Stimulated activated CD4-positive, alpha-beta T cell treated with anti-CD3 and anti-CD28 coated beads, Interleukin-1b, Interleukin-23, amount 100 ng/mL, for 48 hours (primary cell): Measurements from ENCODE around the gene RUNX3.
"Not testable (repeated sequence)": the region's sequence is repeated elsewhere in the genome, so short reads cannot be mapped to it uniquely, and the experiment has no call there.

Experiments used
- DNase-seq: peaks from one replicate; pipeline ENCODE4 v3.0.0-alpha.2; 2020

The RUNX3 gene

DNA sequence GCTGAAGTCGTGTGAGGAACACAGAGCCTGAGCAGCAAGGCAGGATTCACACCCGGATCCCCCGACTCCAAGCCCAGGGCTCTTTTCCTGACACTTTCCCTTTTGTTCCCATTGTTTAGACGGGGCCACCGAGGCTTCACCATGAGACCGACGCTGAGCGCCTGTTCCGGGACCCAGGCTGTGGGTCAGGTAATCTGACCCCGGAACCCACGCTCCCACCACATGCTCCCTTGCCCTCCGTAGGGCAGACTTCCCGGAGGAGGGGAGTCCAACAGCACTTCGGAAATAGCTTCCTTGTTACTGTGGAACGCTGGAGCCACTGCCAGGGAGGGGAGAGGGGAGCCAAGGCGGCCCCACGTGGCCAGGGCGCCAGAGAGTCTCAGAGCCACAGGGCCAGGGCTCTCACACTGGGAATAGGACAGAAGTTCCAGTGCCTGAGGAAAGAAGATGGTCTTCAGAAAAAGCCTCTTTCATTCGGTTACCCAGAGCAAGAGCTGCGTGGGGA lies 18.4 kb downstream of the RUNX3 start:
- DNase-seq = no peak

GRCh38 chr1:24910751-24911650 lies 19.1 kb downstream of the RUNX3 start:
- peak; percentile 63 for DNase-seq

GRCh38 chr1:24910210-24910609 lies 19.9 kb downstream of the RUNX3 start:
- DNase-seq = no peak

DNA sequence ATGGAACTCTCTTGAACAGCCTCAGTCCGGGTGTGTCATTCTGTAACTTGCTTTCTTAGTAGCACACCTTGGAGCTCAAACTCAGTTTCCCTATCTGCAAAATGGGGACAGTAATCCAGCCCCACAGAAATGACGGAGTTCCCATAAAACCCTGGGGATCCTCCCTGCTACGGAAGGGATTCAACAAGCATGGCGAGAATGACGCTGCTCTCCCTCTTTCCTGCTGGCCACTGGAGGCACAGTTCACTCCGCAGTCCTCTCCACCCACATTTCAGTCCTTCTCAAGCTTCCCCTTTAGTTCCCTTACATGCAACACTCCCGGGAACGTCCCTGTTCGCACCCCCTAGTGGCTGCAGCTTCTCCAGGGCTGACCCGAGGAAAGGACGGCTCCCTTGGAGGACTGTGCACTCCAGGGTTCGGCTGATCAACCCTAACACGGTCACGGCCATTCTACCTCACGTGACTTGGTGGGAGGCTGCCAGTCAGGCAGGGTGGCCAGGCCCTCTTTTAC lies 20.6 kb downstream of the RUNX3 start:
- no peak for DNase-seq

DNA sequence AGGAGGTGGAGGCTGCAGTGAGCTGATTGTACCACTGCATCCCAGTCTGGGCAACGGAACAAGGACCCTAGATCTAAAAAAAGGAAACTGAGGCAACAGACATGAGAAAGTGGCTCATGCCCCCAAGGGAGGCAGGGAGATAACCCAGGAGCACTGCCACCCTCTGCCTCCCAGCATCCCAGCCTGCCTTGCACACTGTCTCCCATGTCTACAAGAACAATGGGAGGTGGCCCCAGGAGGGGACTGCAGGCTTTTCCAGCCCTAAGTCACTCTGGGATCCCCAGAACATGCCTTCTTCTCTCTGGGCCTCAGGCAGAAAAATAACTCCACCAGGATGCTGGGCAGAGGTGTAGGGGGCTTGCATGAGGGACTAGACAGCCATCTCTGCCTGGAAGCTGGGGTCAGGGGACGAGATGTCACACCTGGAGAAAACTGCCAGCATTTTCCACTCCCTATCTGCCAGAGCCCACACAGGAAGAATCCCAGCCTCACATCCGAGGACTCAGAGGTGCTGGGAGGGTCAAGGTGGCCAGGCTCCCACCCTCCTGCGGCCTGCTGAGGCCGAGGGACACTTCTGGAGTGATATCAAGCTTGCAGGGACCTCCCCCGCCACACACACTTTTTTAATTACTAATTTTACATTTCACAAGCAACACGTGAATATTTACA lies 21.4 kb downstream of the RUNX3 start:
- DNase-seq = no peak

DNA sequence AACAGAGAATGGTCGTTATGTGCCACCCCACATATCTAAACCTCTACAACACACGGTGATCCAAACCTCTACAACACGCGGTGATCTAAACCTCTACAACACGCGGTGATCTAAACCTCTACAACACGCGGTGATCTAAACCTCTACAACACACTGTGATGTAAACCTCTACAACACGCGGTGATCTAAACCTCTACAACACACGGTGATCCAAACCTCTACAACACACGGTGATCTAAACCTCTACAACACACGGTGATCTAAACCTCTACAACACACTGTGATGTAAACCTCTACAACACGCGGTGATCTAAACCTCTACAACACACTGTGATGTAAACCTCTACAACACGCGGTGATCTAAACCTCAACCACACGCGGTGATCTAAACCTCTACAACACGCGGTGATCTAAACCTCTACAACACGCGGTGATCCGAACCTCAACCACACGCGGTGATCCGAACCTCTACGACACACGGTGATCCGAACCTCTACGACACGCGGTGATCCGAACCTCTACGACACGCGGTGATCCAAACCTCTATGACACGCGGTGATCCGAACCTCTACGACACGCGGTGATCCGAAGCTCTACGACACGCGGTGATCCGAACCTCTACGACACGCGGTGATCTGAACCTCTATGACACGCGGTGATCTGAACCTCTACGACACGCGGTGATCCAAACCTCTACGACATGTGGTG lies 22.3 kb downstream of the RUNX3 start:
- not testable (repeated sequence) for DNase-seq

GRCh38 chr1:24906760-24907490 lies 23.2 kb downstream of the RUNX3 start:
- DNase-seq = no peak

GRCh38 chr1:24905979-24906720 lies 23.9 kb downstream of the RUNX3 start:
- no peak for DNase-seq

- DNase-seq = no peak
Observed at GRCh38 chr1:24905355-24905978, 24.6 kb downstream of the RUNX3 start.

- peak; percentile 1 for DNase-seq
Observed at GRCh38 chr1:24904731-24905354, 25.2 kb downstream of the RUNX3 start.

DNA sequence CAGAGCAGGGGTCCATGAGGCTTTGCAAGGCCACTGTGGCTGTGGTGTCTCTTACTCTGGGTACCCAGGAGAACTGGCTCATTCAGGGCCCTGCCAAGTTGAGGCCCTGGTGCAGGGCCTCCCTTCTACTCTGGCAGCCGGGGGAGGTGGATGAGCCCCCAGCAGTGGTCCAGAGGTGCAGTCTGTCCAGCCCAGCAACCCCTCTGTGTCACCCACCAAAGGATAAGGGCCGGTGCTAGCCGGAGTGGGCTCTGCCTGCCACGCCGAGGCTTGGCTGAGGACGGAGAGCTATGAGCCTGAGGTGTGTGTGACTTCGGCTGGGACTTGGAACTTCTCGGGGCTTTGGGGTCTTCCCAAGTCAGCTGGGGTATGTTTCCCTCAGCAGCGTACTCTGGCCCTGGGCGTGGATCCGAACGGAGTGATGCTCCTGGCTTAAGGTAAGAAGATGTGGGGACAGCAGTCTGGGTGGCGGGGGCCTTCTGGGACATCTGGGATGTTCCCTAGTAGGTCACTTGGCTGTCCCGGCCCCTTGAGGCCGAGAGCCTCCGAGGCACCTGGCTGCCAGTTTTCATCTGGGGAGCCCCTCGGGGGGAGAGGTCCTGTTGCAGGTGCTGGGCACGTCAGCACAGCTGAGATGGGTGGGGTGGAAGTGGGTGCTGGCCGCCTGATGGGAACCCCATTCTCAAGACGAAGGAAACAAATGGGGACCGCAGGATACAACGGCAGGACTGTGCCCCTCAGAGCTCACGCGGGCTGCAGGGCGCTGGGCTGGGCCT lies 25.9 kb downstream of the RUNX3 start:
- DNase-seq = peak; percentile 2

- DNase-seq = no peak
Observed at GRCh38 chr1:24903560-24903954, 26.5 kb downstream of the RUNX3 start.

GRCh38 chr1:24903011-24903461 lies 27.0 kb downstream of the RUNX3 start:
- peak; percentile 2 for DNase-seq

- no peak for DNase-seq
Observed at GRCh38 chr1:24902471-24902891, 27.6 kb downstream of the RUNX3 start.

- DNase-seq = peak; percentile 2
Observed at GRCh38 chr1:24901791-24902470, 28.1 kb downstream of the RUNX3 start.

DNA sequence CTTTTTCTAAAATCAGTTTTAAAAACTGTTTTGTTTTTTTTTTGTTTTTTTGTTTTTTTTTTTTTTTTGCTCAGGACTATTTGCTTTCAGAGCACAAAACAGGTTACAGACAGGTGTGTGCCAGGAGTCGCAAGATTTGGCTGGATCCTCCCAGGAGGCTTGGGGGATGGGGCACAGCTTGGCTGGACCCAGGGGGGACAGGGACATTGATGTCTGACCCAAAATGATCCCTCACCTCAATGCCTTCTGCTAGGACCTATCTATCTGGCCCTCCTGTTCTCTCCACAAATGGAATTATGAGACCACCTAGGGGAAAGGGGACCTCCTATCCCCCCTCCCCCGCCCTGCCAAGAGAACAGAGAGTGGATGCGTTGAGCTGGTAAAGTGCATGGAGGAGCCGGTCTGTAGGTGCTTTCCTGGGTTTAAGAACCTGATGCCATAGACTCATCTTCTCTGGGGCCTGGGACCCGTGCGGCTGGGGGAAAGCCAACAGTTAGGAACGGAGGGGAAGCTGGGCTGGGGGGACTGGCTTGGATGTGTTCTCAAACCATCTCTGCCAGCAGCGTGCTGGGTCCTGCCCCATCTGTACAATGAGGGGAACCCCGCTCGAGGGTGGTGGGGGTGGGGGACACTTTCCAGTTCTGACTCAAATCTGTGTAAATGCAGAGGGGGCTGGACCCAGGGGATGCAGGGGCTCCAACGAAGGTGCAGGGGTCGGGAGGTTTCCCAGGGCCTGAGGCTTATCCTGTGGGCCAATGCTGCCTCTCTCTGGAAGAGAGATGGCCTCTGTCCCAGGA lies 28.9 kb downstream of the RUNX3 start:
- DNase-seq = peak; percentile 13

DNA sequence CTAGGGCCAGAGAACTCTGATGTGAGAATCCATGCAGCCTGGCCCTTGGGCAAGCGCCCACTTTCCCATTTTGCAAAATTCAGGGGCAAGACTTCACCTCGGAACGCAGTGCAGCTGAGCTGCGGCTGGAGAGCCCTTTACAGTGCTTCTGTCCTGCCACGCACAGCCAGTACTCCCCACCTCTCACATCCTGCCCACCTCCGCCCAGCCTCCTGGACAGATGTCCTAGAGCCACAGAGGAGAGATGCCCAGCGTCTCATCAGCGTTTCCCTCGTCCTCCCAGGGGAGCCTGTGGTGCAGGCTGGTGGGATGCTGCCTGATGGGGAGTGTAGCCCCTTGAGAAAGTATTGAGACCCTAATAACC lies 29.6 kb downstream of the RUNX3 start:
- peak; percentile 4 for DNase-seq
